ENCODE results near the gene FLNA. TPM values are rescaled to one million over a fixed set of nuclear protein-coding genes. Genes with fewer than 3 reads are reported as not detected.

FLNA gene
- total and polyA plus RNA-seq, 9 of the 15 experiments (the other 6 are each of a cell fraction or from before 2014, with no cell fraction given) = 6.2 to 735 (median 135) TPM

DNA sequence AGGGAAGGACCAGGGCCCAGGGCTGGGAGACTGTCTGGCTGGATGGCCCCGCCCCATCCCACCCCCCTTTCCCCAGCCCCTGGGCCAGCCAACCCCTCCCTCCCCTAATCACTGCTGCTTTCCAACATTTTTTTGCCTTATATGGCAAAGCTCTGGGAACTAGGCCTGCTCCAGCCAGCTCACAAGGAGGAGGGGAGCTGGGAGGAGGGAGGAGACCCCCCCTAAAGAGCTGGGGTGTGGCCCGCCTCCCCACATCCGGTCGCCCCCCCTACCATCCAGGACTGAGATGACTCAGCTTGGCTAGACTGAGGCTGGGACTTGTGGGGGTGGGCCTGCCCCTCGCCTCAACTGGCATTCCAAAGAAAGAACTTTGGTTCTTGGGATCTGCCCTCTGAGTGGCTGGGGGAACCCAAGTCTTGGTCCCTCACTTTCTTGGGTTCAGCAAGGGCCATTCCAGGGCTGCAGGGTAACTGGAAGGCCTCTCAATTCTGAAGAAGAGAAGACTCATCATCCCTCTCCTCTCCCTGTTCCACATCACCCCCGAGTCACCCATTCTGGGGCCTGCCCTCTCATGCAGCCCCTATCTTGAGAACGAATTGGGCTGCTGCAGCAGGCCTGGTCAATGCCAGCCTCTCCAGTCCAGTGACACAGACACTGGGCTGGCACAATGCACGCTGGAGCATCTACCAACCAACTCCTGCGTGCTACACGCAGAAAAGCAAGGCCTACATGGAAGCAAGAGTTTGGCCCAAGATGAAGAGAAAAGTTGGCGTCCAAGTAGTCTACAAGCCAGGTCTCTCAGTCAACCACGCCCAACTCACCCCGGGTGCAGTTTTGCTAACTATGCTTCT, 4.8 kb downstream of the FLNA start (continued):
- TF ChIP-seq, protein P1, sequence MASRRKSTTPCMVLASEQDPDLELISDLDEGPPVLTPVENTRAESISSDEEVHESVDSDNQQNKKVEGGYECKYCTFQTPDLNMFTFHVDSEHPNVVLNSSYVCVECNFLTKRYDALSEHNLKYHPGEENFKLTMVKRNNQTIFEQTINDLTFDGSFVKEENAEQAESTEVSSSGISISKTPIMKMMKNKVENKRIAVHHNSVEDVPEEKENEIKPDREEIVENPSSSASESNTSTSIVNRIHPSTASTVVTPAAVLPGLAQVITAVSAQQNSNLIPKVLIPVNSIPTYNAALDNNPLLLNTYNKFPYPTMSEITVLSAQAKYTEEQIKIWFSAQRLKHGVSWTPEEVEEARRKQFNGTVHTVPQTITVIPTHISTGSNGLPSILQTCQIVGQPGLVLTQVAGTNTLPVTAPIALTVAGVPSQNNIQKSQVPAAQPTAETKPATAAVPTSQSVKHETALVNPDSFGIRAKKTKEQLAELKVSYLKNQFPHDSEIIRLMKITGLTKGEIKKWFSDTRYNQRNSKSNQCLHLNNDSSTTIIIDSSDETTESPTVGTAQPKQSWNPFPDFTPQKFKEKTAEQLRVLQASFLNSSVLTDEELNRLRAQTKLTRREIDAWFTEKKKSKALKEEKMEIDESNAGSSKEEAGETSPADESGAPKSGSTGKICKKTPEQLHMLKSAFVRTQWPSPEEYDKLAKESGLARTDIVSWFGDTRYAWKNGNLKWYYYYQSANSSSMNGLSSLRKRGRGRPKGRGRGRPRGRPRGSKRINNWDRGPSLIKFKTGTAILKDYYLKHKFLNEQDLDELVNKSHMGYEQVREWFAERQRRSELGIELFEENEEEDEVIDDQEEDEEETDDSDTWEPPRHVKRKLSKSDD (conservative IDR thresholded peaks at IDR 0.05; ENCODE audit: low read length) = no peak
- TF ChIP-seq, protein P2, sequence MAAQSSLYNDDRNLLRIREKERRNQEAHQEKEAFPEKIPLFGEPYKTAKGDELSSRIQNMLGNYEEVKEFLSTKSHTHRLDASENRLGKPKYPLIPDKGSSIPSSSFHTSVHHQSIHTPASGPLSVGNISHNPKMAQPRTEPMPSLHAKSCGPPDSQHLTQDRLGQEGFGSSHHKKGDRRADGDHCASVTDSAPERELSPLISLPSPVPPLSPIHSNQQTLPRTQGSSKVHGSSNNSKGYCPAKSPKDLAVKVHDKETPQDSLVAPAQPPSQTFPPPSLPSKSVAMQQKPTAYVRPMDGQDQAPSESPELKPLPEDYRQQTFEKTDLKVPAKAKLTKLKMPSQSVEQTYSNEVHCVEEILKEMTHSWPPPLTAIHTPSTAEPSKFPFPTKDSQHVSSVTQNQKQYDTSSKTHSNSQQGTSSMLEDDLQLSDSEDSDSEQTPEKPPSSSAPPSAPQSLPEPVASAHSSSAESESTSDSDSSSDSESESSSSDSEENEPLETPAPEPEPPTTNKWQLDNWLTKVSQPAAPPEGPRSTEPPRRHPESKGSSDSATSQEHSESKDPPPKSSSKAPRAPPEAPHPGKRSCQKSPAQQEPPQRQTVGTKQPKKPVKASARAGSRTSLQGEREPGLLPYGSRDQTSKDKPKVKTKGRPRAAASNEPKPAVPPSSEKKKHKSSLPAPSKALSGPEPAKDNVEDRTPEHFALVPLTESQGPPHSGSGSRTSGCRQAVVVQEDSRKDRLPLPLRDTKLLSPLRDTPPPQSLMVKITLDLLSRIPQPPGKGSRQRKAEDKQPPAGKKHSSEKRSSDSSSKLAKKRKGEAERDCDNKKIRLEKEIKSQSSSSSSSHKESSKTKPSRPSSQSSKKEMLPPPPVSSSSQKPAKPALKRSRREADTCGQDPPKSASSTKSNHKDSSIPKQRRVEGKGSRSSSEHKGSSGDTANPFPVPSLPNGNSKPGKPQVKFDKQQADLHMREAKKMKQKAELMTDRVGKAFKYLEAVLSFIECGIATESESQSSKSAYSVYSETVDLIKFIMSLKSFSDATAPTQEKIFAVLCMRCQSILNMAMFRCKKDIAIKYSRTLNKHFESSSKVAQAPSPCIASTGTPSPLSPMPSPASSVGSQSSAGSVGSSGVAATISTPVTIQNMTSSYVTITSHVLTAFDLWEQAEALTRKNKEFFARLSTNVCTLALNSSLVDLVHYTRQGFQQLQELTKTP (IDR thresholded peaks at IDR 0.05; ENCODE audit: low read depth in 1 of 2, partially characterized antibody in 2 of 2) = peak in 1 of 2 experiments; percentile 29
- TF ChIP-seq NONO (IDR thresholded peaks at IDR 0.05; ENCODE audit: low read depth in 2 of 2, low read length in 1 of 2) (0 out of 4 replicates have a peak, but pooled peaks of 1 of the 2 experiments have one; percentile 33), ZNF586 (CRISPR knock-in tag; conservative IDR thresholded peaks at IDR 0.05) (no peak), SMARCA5 (IDR thresholded peaks at IDR 0.05) (no peak), MYNN (IDR thresholded peaks at IDR 0.05) (no peak), MYNN (CRISPR knock-in tag; IDR thresholded peaks at IDR 0.05) (no peak), ZFP36 (IDR thresholded peaks at IDR 0.05; ENCODE audit: low read depth, low read length, partially characterized antibody) (peak; percentile 68), KDM1A (IDR thresholded peaks at IDR 0.05) (0 out of 4 replicates have a peak, but pooled peaks of 1 of the 2 experiments have one; percentile 9), HDAC1 (IDR thresholded peaks at IDR 0.05) (peak in 1 of 2 experiments; percentile 43; a peak in 1 of 4 replicates), FOXK1 (CRISPR knock-in tag; IDR thresholded peaks at IDR 0.05; ENCODE audit: borderline replicate concordance) (no peak), ZNF175 (CRISPR knock-in tag; IDR thresholded peaks at IDR 0.05; ENCODE audit: low read depth) (no peak), SMAD4 (CRISPR knock-in tag; conservative IDR thresholded peaks at IDR 0.05) (peak; percentile 72), CREM (IDR thresholded peaks at IDR 0.05; ENCODE audit: low read depth) (0 out of 2 replicates have a peak, but pooled peaks have one; percentile 38), RHOXF2B (CRISPR knock-in tag; conservative IDR thresholded peaks at IDR 0.05) (no peak), CAMTA2 (CRISPR knock-in tag; conservative IDR thresholded peaks at IDR 0.05) (no peak)
- TF ChIP-seq, protein P3, sequence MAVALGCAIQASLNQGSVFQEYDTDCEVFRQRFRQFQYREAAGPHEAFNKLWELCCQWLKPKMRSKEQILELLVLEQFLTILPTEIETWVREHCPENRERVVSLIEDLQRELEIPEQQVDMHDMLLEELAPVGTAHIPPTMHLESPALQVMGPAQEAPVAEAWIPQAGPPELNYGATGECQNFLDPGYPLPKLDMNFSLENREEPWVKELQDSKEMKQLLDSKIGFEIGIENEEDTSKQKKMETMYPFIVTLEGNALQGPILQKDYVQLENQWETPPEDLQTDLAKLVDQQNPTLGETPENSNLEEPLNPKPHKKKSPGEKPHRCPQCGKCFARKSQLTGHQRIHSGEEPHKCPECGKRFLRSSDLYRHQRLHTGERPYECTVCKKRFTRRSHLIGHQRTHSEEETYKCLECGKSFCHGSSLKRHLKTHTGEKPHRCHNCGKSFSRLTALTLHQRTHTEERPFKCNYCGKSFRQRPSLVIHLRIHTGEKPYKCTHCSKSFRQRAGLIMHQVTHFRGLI (CRISPR knock-in tag; IDR thresholded peaks at IDR 0.05) = no peak
- TF ChIP-seq, protein P4, sequence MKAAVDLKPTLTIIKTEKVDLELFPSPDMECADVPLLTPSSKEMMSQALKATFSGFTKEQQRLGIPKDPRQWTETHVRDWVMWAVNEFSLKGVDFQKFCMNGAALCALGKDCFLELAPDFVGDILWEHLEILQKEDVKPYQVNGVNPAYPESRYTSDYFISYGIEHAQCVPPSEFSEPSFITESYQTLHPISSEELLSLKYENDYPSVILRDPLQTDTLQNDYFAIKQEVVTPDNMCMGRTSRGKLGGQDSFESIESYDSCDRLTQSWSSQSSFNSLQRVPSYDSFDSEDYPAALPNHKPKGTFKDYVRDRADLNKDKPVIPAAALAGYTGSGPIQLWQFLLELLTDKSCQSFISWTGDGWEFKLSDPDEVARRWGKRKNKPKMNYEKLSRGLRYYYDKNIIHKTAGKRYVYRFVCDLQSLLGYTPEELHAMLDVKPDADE (conservative IDR thresholded peaks at IDR 0.05; ENCODE audit: control insufficient read depth, low read depth, low read length) = peak; percentile 81
